GM06990 (cell line): Measurements from ENCODE around the gene MYO1D.

Source experiments
- DNase-seq: peaks from one replicate; pipeline ENCODE4 v3.0.0-alpha.2; 2011; ENCODE audit not compliant: insufficient read length; ENCODE audit errors: extremely low read depth
- H3K27me3 ChIP-seq: replicated peaks from 2 replicates; pipeline ENCODE4 v1.6.0; 2011; ENCODE audit warnings: low read length; ENCODE audit not compliant: control insufficient read depth, insufficient read depth
- H3K36me3 ChIP-seq: 2 replicates; pipeline ENCODE4 v1.5.1; 2011; ENCODE audit warnings: low read length; ENCODE audit not compliant: control insufficient read depth, insufficient read depth
- H3K4me3 ChIP-seq: replicated peaks from 2 replicates; pipeline ENCODE4 v1.5.1; 2011; ENCODE audit warnings: low read depth, mild to moderate bottlenecking, control low read depth, low read length
- TF ChIP-seq, protein P1 (sequence below): IDR thresholded peaks from 2 replicates; pipeline ENCODE4 v1.5.1; 2011; ENCODE audit warnings: low read length, control low read depth, mild to moderate bottlenecking, inconsistent platforms; ENCODE audit not compliant: insufficient read depth, poor library complexity, severe bottlenecking

Gene MYO1D

DNA sequence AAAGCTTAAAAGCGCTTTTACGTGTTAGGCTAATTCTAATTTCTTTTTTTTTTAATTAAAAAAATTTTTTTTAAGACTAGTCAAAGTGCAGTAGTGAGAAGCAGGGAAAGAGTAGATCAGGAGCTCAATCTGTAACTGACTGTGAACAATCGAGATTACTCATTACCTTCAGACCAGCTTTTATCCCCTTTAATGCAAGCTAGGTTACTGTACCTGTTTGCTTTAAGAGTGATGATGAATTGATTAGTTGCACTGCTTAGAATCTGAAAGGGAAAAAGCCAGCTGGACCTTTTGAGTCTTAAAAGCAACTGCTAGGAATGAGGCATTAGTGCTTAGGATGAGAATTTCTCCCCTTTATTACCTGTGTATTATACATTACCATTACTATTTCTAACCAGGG, 413.6 kb downstream of the MYO1D start:
- no peaks in the 10 kb centered on the region for H3K27me3 ChIP-seq
- no peak for DNase-seq
- no peak overlapping the region for H3K4me3 ChIP-seq
- H3K36me3 ChIP-seq = peaks cover 17% of the 10 kb centered on the region
- TF ChIP-seq, protein P1, sequence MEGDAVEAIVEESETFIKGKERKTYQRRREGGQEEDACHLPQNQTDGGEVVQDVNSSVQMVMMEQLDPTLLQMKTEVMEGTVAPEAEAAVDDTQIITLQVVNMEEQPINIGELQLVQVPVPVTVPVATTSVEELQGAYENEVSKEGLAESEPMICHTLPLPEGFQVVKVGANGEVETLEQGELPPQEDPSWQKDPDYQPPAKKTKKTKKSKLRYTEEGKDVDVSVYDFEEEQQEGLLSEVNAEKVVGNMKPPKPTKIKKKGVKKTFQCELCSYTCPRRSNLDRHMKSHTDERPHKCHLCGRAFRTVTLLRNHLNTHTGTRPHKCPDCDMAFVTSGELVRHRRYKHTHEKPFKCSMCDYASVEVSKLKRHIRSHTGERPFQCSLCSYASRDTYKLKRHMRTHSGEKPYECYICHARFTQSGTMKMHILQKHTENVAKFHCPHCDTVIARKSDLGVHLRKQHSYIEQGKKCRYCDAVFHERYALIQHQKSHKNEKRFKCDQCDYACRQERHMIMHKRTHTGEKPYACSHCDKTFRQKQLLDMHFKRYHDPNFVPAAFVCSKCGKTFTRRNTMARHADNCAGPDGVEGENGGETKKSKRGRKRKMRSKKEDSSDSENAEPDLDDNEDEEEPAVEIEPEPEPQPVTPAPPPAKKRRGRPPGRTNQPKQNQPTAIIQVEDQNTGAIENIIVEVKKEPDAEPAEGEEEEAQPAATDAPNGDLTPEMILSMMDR = no peak

DNA sequence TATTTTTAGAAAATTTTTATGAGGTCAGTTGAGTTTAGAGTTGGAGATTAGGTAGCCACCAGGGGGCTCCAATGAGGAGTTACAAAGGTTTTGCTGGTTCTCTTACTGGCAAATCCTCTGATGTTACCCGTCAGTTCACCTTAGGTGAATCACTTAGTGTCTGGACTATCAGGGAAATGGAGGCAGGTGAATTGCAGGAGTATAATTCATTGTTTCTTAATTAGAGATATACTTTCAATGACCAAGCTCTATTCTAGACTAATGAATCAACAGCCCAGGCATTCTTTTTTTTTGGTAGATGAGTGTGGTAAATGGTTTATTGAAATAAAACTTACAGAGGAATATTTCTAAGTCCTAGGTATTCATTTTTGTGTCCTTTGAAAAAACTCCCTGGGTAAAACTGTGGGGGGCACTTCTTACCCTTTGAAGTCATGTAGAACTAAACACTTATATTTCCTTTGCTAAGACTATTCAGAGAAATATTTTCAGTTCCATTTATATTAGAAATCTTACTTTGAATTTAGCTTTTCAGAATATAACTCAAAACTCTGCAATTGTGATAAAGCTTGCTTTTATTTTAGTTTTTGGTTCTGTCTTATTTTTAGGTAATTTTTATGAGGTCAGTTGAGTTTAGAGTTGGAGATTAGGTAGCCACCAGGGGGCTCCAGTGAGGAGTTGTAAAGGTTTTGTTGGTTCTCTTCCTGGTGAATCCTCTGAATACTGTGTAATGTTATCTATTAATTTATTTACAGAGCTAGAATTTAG, 414.9 kb downstream of the MYO1D start:
- no peak overlapping the region for H3K4me3 ChIP-seq
- DNase-seq = no peak
- H3K27me3 ChIP-seq = no peaks in the 10 kb centered on the region
- H3K36me3 ChIP-seq = peaks cover 19% of the 10 kb centered on the region
- TF ChIP-seq, protein P1 = peak; percentile 71

DNA sequence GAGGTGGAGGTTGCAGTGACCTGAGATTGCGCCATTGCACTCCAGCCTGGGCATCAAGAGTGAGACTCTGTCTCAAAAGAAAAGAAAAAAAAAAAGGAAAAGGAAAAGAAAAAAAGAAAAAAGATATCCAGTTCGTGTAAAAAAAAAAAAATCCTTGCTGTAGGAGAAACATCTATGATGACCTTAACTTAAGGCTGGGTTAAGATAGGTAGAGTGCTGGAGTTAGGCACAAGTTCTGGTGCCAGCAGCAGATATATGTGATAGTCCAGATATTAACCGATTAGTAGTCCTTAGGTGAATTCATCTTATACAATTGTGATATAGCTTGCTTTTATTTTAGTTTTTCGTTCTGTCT, 415.4 kb downstream of the MYO1D start:
- TF ChIP-seq, protein P1 = no peak
- Histone ChIP-seq H3K36me3 (peaks cover 19% of the 10 kb centered on the region), H3K4me3 (no peak overlapping the region), H3K27me3 (no peaks in the 10 kb centered on the region)
- DNase-seq = peak; percentile 31

DNA sequence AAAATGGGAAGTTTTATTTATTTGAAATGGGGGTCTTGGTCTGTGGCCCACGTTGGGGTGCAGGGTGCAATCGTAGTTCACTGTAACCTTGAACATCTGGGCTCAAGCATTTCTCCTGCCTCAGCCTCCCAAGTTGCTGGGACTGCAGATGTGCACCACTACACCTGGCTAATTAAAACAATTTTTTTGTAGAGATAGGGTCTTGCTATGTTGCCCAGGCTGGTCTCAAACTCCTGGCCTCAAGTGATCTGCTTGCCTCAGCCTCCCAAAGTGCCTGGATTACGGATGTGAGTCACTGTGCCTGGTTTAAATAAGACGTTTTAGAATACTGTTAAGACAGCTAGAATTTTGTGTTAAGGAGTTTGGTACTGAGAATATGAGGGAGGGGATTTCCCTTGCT, 416.9 kb downstream of the MYO1D start:
- TF ChIP-seq, protein P1 = no peak
- H3K27me3 ChIP-seq = no peaks in the 10 kb centered on the region
- H3K36me3 ChIP-seq = peaks cover 19% of the 10 kb centered on the region
- H3K4me3 ChIP-seq = no peak overlapping the region
- DNase-seq = no peak

DNA sequence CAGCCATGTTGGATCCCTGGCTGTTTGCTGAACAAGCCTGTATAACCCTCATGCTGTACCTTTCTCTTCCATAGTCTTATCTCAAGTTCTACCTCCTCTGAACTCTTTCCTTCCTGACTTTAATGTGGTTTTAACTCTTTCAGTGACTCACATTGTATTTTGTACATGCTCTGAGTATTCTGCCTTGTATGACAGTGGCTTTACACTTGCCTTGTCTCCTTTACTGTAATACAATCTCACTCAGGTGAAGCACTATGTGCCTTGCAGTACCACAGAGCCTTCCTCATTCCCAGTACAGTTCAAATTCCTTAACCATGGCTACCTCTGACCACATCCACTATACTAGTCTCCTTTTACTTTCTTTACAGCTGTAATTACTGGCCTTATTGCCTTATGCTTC, 418.6 kb downstream of the MYO1D start:
- peaks cover 19% of the 10 kb centered on the region for H3K36me3 ChIP-seq

More for the DNA sequence above, 418.6 kb downstream of the MYO1D start:
- TF ChIP-seq, protein P1 = no peak
- DNase-seq = no peak
- no peak overlapping the region for H3K4me3 ChIP-seq
- H3K27me3 ChIP-seq = no peaks in the 10 kb centered on the region
